Measurements from ENCODE around the gene AOPEP. TPM values are rescaled to one million over a fixed set of nuclear protein-coding genes. Genes with fewer than 3 reads are reported as not detected.

Gene AOPEP
- total and polyA plus RNA-seq, 4 donors: 29.0 to 121 (median 60.0) TPM

GRCh38 chr9:95038666-95039065, 312.2 kb downstream of the AOPEP start:
- peak overlapping the region in 1 of 2 donors; percentile 41 for H3K27ac ChIP-seq (ENCODE audit: low read depth in 1 of 2, low read length in 1 of 2)
- no peak overlapping the region for H3K4me3 ChIP-seq
- ATAC-seq (ENCODE audit: insufficient read depth, low FRiP score): no peak
- peaks cover 0 to 20% (median 11%) of the 10 kb centered on the region in 5 donors for H3K4me1 ChIP-seq (ENCODE audit: control insufficient read depth in 5 of 5, insufficient read depth in 5 of 5, low read length in 5 of 5)
- TF ChIP-seq CTCF (IDR thresholded peaks at IDR 0.05; ENCODE audit: control extremely low read depth, extremely low read depth): no peak
- H3K9me3 ChIP-seq (ENCODE audit: control insufficient read depth in 4 of 4, insufficient read depth in 3 of 4, low read length in 3 of 4): no peaks in the 10 kb centered on the region
- WGBS, 2 donors: 96 to 97% methylated on average over 9 of the region's 9 CpGs
- DNase-seq: no peak
- peaks cover 0 to 5% (median under 1%) of the 10 kb centered on the region in 4 donors for H3K36me3 ChIP-seq (ENCODE audit: control insufficient read depth in 4 of 4, insufficient read depth in 4 of 4, low read length in 4 of 4)
- H3K27me3 ChIP-seq (ENCODE audit: control insufficient read depth in 3 of 3, insufficient read depth in 3 of 3, low read length in 2 of 3): no peaks in the 10 kb centered on the region
- H3K9ac ChIP-seq (ENCODE audit: insufficient read depth in 1 of 2, low read length in 2 of 2): no peak overlapping the region

GRCh38 chr9:95040106-95040505, 313.6 kb downstream of the AOPEP start:
- Histone ChIP-seq H3K9me3 (ENCODE audit: control insufficient read depth in 4 of 4, insufficient read depth in 3 of 4, low read length in 3 of 4) (peaks cover 0 to 3% (median 0%) of the 10 kb centered on the region in 4 donors), H3K27me3 (ENCODE audit: control insufficient read depth in 3 of 3, insufficient read depth in 3 of 3, low read length in 2 of 3) (no peaks in the 10 kb centered on the region), H3K9ac (ENCODE audit: insufficient read depth in 1 of 2, low read length in 2 of 2) (no peak overlapping the region), H3K4me1 (ENCODE audit: control insufficient read depth in 5 of 5, insufficient read depth in 5 of 5, low read length in 5 of 5) (peaks cover 0 to 18% (median 15%) of the 10 kb centered on the region in 5 donors), H3K27ac (ENCODE audit: low read depth in 1 of 2, low read length in 1 of 2) (no peak overlapping the region), H3K36me3 (ENCODE audit: control insufficient read depth in 4 of 4, insufficient read depth in 4 of 4, low read length in 4 of 4) (peaks cover 0 to 9% (median 3%) of the 10 kb centered on the region in 4 donors), H3K4me3 (no peak overlapping the region)
- TF ChIP-seq CTCF (IDR thresholded peaks at IDR 0.05; ENCODE audit: control extremely low read depth, extremely low read depth): no peak
- WGBS, 2 donors: 84 to 91% methylated on average over 5 of the region's 5 CpGs
- ATAC-seq (ENCODE audit: insufficient read depth, low FRiP score): no peak
- no peak for DNase-seq

GRCh38 chr9:95043826-95044225, 317.3 kb downstream of the AOPEP start:
- Histone ChIP-seq H3K9ac (ENCODE audit: insufficient read depth in 1 of 2, low read length in 2 of 2) (no peak overlapping the region), H3K4me1 (ENCODE audit: control insufficient read depth in 5 of 5, insufficient read depth in 5 of 5, low read length in 5 of 5) (peaks cover 0 to 19% (median 11%) of the 10 kb centered on the region in 5 donors), H3K9me3 (ENCODE audit: control insufficient read depth in 4 of 4, insufficient read depth in 3 of 4, low read length in 3 of 4) (peaks cover 0 to 3% (median 0%) of the 10 kb centered on the region in 4 donors), H3K27ac (ENCODE audit: low read depth in 1 of 2, low read length in 1 of 2) (peak overlapping the region in 1 of 2 donors; percentile 82), H3K27me3 (ENCODE audit: control insufficient read depth in 3 of 3, insufficient read depth in 3 of 3, low read length in 2 of 3) (no peaks in the 10 kb centered on the region), H3K4me3 (no peak overlapping the region), H3K36me3 (ENCODE audit: control insufficient read depth in 4 of 4, insufficient read depth in 4 of 4, low read length in 4 of 4) (peaks cover 0 to 6% (median 2%) of the 10 kb centered on the region in 4 donors)
- 54 to 75% methylated on average over 5 of the region's 5 CpGs for WGBS, 2 donors
- no peak for TF ChIP-seq CTCF (IDR thresholded peaks at IDR 0.05; ENCODE audit: control extremely low read depth, extremely low read depth)
- no peak for ATAC-seq (ENCODE audit: insufficient read depth, low FRiP score)
- no peak for DNase-seq
